ENCODE data around the gene RETREG3. TPM values are rescaled to one million over a fixed set of nuclear protein-coding genes. Genes with fewer than 3 reads are reported as not detected.
A peak's percentile ranks its signal among the peaks of the same experiment; 100 is the strongest.
"Not testable (repeated sequence)": the region's sequence is repeated elsewhere in the genome, so short reads cannot be mapped to it uniquely, and the experiment has no call there.

The RETREG3 gene
- total and polyA plus RNA-seq, 3 experiments from 2014 or later: 39.7 to 109 (median 40.3) TPM

- peaks cover 5% of the 10 kb centered on the region for H3K4me1 ChIP-seq (ENCODE audit: insufficient read depth, low read length)
- H3K36me3 ChIP-seq (ENCODE audit: insufficient read depth, low read length): no peaks in the 10 kb centered on the region
- H3K4me3 ChIP-seq (ENCODE audit: low read length): no peak overlapping the region
- peak overlapping the region in 1 of 7 donors; percentile 15 for H3K4me3 Mint-ChIP-seq
- peaks cover 0 to 5% (median 0%) of the 10 kb centered on the region in 3 donors for H3K36me3 Mint-ChIP-seq
- H3K27ac ChIP-seq (ENCODE audit: low read depth, low read length): no peak overlapping the region
- no peak overlapping the region for H3K27ac Mint-ChIP-seq
- no peaks in the 10 kb centered on the region for H3K9me3 Mint-ChIP-seq
- H3K4me1 Mint-ChIP-seq: peaks cover 10 to 22% (median 14%) of the 10 kb centered on the region in 3 donors
- ChIA-PET CTCF (interaction anchor here (1.2 to 3.1 kb wide), 4 partner anchors 12 to 276 kb away, joined by 4 to 10 read pairs (median 6); partner anchors contain the start of genes BECN1 and NAGLU), POLR2A (interaction anchor here (0.7 to 1.6 kb wide), 5 partner anchors 11 to 62 kb away, joined by 3 to 4 read pairs (median 3); partner anchors contain the start of genes NAGLU, PSMC3IP, RETREG3 and TUBG1)
- no peaks in the 10 kb centered on the region for H3K9me3 ChIP-seq (ENCODE audit: low read length)
- no peaks in the 10 kb centered on the region for H3K27me3 Mint-ChIP-seq
- H3K27me3 ChIP-seq (ENCODE audit: insufficient read depth, low read length, poor library complexity, severe bottlenecking): no peaks in the 10 kb centered on the region
- no peak for DNase-seq
Observed at GRCh38 chr17:42547698-42548069, 61.5 kb downstream of the RETREG3 start.

DNA sequence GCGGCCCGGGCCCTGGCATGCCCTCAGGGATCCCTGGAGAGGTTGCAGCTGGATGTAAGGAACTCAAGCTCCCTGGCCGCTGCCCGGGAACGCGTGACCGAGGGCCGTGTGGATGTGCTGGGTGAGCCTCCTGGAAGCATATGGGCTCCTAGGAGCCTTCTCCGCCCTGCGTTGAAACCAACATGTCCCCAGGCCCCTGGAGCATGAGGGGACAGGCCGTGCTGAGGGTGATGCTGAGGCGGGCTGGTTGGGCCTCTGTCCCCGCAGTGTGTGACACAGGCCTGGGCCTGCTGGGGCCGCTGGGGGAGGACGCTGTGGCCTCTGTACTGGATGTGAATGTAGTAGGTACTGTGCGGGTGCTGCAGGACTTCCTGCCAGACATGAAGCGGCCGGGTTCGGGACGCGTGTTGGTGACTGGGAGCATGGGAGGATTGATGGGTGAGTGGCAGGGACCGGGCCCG, 62.1 kb downstream of the RETREG3 start:
- Mint-ChIP-seq H3K4me3 (peak overlapping the region in 1 of 7 donors; percentile 50), H3K9me3 (no peaks in the 10 kb centered on the region), H3K4me1 (peaks cover 10 to 16% (median 14%) of the 10 kb centered on the region in 3 donors), H3K36me3 (peaks cover 0 to 5% (median 0%) of the 10 kb centered on the region in 3 donors), H3K27me3 (no peaks in the 10 kb centered on the region), H3K27ac (no peak overlapping the region)
- Histone ChIP-seq H3K4me3 (ENCODE audit: low read length) (no peak overlapping the region), H3K4me1 (ENCODE audit: insufficient read depth, low read length) (peaks cover 5% of the 10 kb centered on the region), H3K27me3 (ENCODE audit: insufficient read depth, low read length, poor library complexity, severe bottlenecking) (no peaks in the 10 kb centered on the region), H3K9me3 (ENCODE audit: low read length) (no peaks in the 10 kb centered on the region), H3K27ac (ENCODE audit: low read depth, low read length) (no peak overlapping the region), H3K36me3 (ENCODE audit: insufficient read depth, low read length) (no peaks in the 10 kb centered on the region)
- ChIA-PET CTCF (interaction anchor here (3.1 kb wide), 1 partner anchor 32 kb away, joined by 10 read pairs; no protein-coding TSS in a partner anchor), POLR2A (interaction anchor here (1.0 to 1.4 kb wide), 2 partner anchors 11 to 17 kb away, joined by 3 read pairs; partner anchors contain the start of gene NAGLU)
- no peak for DNase-seq

GRCh38 chr17:42545755-42546505, 63.2 kb downstream of the RETREG3 start:
- CTCF ChIA-PET; H3K27me3 Mint-ChIP-seq; DNase-seq; H3K9me3 ChIP-seq (ENCODE audit: low read length); H3K9me3 Mint-ChIP-seq; H3K4me3 Mint-ChIP-seq; H3K27me3 ChIP-seq (ENCODE audit: insufficient read depth, low read length, poor library complexity, severe bottlenecking); H3K36me3 Mint-ChIP-seq; H3K36me3 ChIP-seq (ENCODE audit: insufficient read depth, low read length); H3K27ac ChIP-seq (ENCODE audit: low read depth, low read length); H3K4me3 ChIP-seq (ENCODE audit: low read length): not testable (repeated sequence)
- peaks cover 15% of the 10 kb centered on the region for H3K4me1 ChIP-seq (ENCODE audit: insufficient read depth, low read length)
- POLR2A ChIA-PET: interaction anchor here (1.0 to 1.4 kb wide), 2 partner anchors 10 to 16 kb away, joined by 3 read pairs; partner anchors contain the start of gene NAGLU
- H3K27ac Mint-ChIP-seq: peak overlapping the region in 2 of 8 donors; percentile 15 to 74
- peaks cover 14 to 20% (median 19%) of the 10 kb centered on the region in 3 donors for H3K4me1 Mint-ChIP-seq

DNA sequence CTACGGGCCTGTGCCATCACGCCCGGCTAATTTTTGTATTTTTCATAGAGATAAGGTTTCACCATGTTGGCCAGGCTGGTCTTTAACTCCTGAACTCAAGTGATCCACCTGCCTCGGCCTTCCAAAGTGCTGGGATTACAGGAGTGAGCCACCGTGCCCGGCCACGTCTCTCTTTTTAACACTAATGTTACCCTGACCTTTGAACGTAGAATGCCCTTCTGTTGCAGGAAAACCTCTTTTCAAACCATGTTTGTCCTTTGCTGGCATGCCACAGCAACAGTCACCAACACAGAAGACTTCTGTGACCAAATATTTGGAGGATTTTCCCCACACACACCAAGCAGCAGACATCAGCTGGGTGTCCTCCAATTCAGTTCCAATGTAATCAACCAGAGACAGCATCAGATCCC, 64.3 kb downstream of the RETREG3 start:
- Histone ChIP-seq H3K4me3 (ENCODE audit: low read length) (no peak overlapping the region), H3K4me1 (ENCODE audit: insufficient read depth, low read length) (peaks cover 20% of the 10 kb centered on the region), H3K27me3 (ENCODE audit: insufficient read depth, low read length, poor library complexity, severe bottlenecking) (no peaks in the 10 kb centered on the region), H3K9me3 (ENCODE audit: low read length) (no peaks in the 10 kb centered on the region), H3K36me3 (ENCODE audit: insufficient read depth, low read length) (no peaks in the 10 kb centered on the region), H3K27ac (ENCODE audit: low read depth, low read length) (no peak overlapping the region)
- ChIA-PET POLR2A (no interaction called here), CTCF (no interaction called here)
- peak overlapping the region in 1 of 8 donors; percentile 12 for H3K27ac Mint-ChIP-seq
- no peaks in the 10 kb centered on the region for H3K27me3 Mint-ChIP-seq
- H3K9me3 Mint-ChIP-seq: no peaks in the 10 kb centered on the region
- DNase-seq: no peak
- H3K4me3 Mint-ChIP-seq: no peak overlapping the region
- H3K36me3 Mint-ChIP-seq: peaks cover 0 to 7% (median 0%) of the 10 kb centered on the region in 3 donors
- H3K4me1 Mint-ChIP-seq: peaks cover 18 to 25% (median 24%) of the 10 kb centered on the region in 3 donors

GRCh38 chr17:42543190-42544079, 65.7 kb downstream of the RETREG3 start:
- no peak for DNase-seq
- peaks cover 15% of the 10 kb centered on the region for H3K4me1 ChIP-seq (ENCODE audit: insufficient read depth, low read length)
- no peak overlapping the region for H3K4me3 Mint-ChIP-seq
- ChIA-PET POLR2A (no interaction called here), CTCF (no interaction called here)
- no peak overlapping the region for H3K27ac ChIP-seq (ENCODE audit: low read depth, low read length)
- no peaks in the 10 kb centered on the region for H3K9me3 Mint-ChIP-seq
- no peak overlapping the region for H3K27ac Mint-ChIP-seq
- peaks cover 14 to 23% (median 15%) of the 10 kb centered on the region in 3 donors for H3K4me1 Mint-ChIP-seq
- no peaks in the 10 kb centered on the region for H3K9me3 ChIP-seq (ENCODE audit: low read length)
- H3K27me3 Mint-ChIP-seq: no peaks in the 10 kb centered on the region
- peaks cover 0 to 15% (median 0%) of the 10 kb centered on the region in 3 donors for H3K36me3 Mint-ChIP-seq
- H3K27me3 ChIP-seq (ENCODE audit: insufficient read depth, low read length, poor library complexity, severe bottlenecking): no peaks in the 10 kb centered on the region
- peaks cover 5% of the 10 kb centered on the region for H3K36me3 ChIP-seq (ENCODE audit: insufficient read depth, low read length)
- no peak overlapping the region for H3K4me3 ChIP-seq (ENCODE audit: low read length)

- Mint-ChIP-seq H3K36me3 (peaks cover 0 to 16% (median 0%) of the 10 kb centered on the region in 3 donors), H3K9me3 (no peaks in the 10 kb centered on the region), H3K27me3 (no peaks in the 10 kb centered on the region), H3K27ac (peak overlapping the region; percentile 29 to 93 (median 70)), H3K4me1 (peaks cover 22 to 38% (median 24%) of the 10 kb centered on the region in 3 donors), H3K4me3 (peak overlapping the region; percentile 23 to 63 (median 50))
- no peaks in the 10 kb centered on the region for H3K27me3 ChIP-seq (ENCODE audit: insufficient read depth, low read length, poor library complexity, severe bottlenecking)
- ChIA-PET CTCF (interaction anchor here (1.0 to 1.2 kb wide), 4 partner anchors 9 to 279 kb away, joined by 3 to 4 read pairs (median 3); no protein-coding TSS in a partner anchor), POLR2A (interaction anchor here (0.6 to 1.3 kb wide), 4 partner anchors 9 to 451 kb away, joined by 3 read pairs; no protein-coding TSS in a partner anchor)
- peak in 2 of 5 donors; percentile 54 to 67 for DNase-seq
- H3K4me3 ChIP-seq (ENCODE audit: low read length): no peak overlapping the region
- no peaks in the 10 kb centered on the region for H3K9me3 ChIP-seq (ENCODE audit: low read length)
- H3K36me3 ChIP-seq (ENCODE audit: insufficient read depth, low read length): peaks cover 5% of the 10 kb centered on the region
- no peak overlapping the region for H3K27ac ChIP-seq (ENCODE audit: low read depth, low read length)
- H3K4me1 ChIP-seq (ENCODE audit: insufficient read depth, low read length): peaks cover 24% of the 10 kb centered on the region
Observed at GRCh38 chr17:42541041-42541833, 67.9 kb downstream of the RETREG3 start.

DNA sequence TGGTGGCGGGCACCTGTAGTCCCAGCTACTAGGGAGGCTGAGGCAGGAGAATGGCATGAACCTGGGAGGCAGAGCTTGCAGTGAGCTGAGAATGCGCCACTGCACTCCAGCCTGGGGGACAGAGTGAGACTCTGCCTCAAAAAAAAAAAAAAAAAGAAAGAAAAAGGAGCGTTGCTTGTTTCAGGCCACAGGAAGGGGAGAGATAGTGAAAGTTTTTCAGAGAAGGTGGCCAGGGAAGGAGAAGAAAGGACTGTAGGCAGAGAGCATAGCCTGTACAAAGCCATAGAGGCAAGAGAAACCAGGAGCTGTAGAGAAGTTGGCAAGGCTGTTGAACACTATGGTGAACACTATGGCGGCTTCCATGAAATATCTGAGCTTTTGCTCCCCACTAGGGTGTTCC, 68.6 kb downstream of the RETREG3 start:
- H3K4me3 ChIP-seq (ENCODE audit: low read length); H3K27me3 ChIP-seq (ENCODE audit: insufficient read depth, low read length, poor library complexity, severe bottlenecking); H3K9me3 Mint-ChIP-seq; H3K27me3 Mint-ChIP-seq; H3K9me3 ChIP-seq (ENCODE audit: low read length); H3K27ac ChIP-seq (ENCODE audit: low read depth, low read length); H3K36me3 ChIP-seq (ENCODE audit: insufficient read depth, low read length); DNase-seq: not testable (repeated sequence)
- Mint-ChIP-seq H3K36me3 (peaks cover 0 to 17% (median 0%) of the 10 kb centered on the region in 3 donors), H3K4me3 (peak overlapping the region; percentile 23 to 63 (median 50)), H3K4me1 (peaks cover 25 to 41% (median 28%) of the 10 kb centered on the region in 3 donors), H3K27ac (peak overlapping the region; percentile 29 to 93 (median 66))
- ChIA-PET POLR2A (interaction anchor here (0.7 to 1.3 kb wide), 3 partner anchors 8 to 295 kb away, joined by 3 to 6 read pairs (median 3); no protein-coding TSS in a partner anchor), CTCF (interaction anchor here (1.0 to 1.1 kb wide), 3 partner anchors 8 to 38 kb away, joined by 3 to 4 read pairs (median 3); no protein-coding TSS in a partner anchor)
- H3K4me1 ChIP-seq (ENCODE audit: insufficient read depth, low read length): peaks cover 27% of the 10 kb centered on the region
